Smooth muscle cell (in vitro differentiated cells): ENCODE results near the gene MIA3. TPM values are rescaled to one million over a fixed set of nuclear protein-coding genes. Genes with fewer than 3 reads are reported as not detected.
A peak's percentile ranks its signal among the peaks of the same experiment; 100 is the strongest.

Source experiments
- DNase-seq: peaks from one replicate; lab custom pipeline; 2025; ENCODE audit not compliant: unreplicated experiment; lab: John Stamatoyannopoulos, UW
- H2AFZ ChIP-seq: fragments of 200-600 bp; sonication (generic); 2 replicates; pipeline ENCODE4 v1.6.0; 2016; ENCODE audit warnings: antibody characterized with exemption, low read depth, mild to moderate bottlenecking
- H3F3A ChIP-seq: fragments of 200-600 bp; sonication (generic); 2 replicates; pipeline ENCODE4 v1.6.0; 2017; ENCODE audit warnings: antibody characterized with exemption, low read depth
- H3K27ac ChIP-seq: fragments of 200-600 bp; sonication (generic); 2 replicates; pipeline ENCODE4 v1.5.1; 2016; ENCODE audit warnings: low read depth, mild to moderate bottlenecking
- H3K27me3 ChIP-seq: fragments of 200-600 bp; sonication (generic); 2 replicates; pipeline ENCODE4 v1.6.1; 2016; ENCODE audit warnings: low read depth, mild to moderate bottlenecking
- H3K36me3 ChIP-seq: fragments of 200-600 bp; sonication (generic); 2 replicates; pipeline ENCODE4 v1.5.1; 2016; ENCODE audit warnings: low read depth
- H3K4me1 ChIP-seq: fragments of 200-600 bp; sonication (generic); 2 replicates; pipeline ENCODE4 v1.5.1; 2016; ENCODE audit warnings: low read depth
- H3K4me2 ChIP-seq: fragments of 200-600 bp; sonication (generic); 2 replicates; pipeline ENCODE4 v1.6.0; 2016; ENCODE audit warnings: mild to moderate bottlenecking
- H3K4me3 ChIP-seq: fragments of 200-600 bp; sonication (generic); 2 replicates; pipeline ENCODE4 v1.5.1; 2016; ENCODE audit warnings: mild to moderate bottlenecking
- H3K79me2 ChIP-seq: fragments of 200-600 bp; sonication (generic); 2 replicates; pipeline ENCODE4 v1.6.0; 2016; ENCODE audit warnings: low read depth, mild to moderate bottlenecking
- H3K9ac ChIP-seq: fragments of 200-600 bp; sonication (generic); 2 replicates; pipeline ENCODE4 v1.6.0; 2016; ENCODE audit warnings: low read depth
- H3K9me3 ChIP-seq: fragments of 200-600 bp; sonication (generic); replicated peaks from 2 replicates; pipeline ENCODE4 v1.5.1; 2016; ENCODE audit warnings: low read depth
- H4K20me1 ChIP-seq: fragments of 200-600 bp; sonication (generic); 2 replicates; pipeline ENCODE4 v1.6.0; 2016; ENCODE audit warnings: low read depth
- WGBS: methylation state at CpG from one replicate; pipeline ENCODE4 v1.1.7; 2016; ENCODE audit warnings: low lambda C conversion rate; 5-methylcytosine and 5-hydroxymethylcytosine counted together
- polyA plus RNA-seq: library from polyadenylated mRNA; unstranded; fragments of >200 nt; fragmentation: Nextera tagmentation; extraction: Ambion mirVana; gene quantifications from 2 replicates; pipeline ENCODE4 v1.2.1, GENCODE V29; 2016
- total RNA-seq: library from RNA; depleted of rRNA; stranded (reverse); fragments of >200 nt; gene quantifications from 2 replicates; pipeline ENCODE4 v1.2.3, GENCODE V29; 2014
- TF ChIP-seq, protein P1 (sequence below): fragments of 200-600 bp; sonication (generic); IDR thresholded peaks from 2 replicates; pipeline ENCODE4 v1.5.1; 2017; ENCODE audit warnings: borderline replicate concordance, mild to moderate bottlenecking, antibody characterized with exemption; ENCODE audit not compliant: insufficient read depth, poor library complexity, severe bottlenecking

Gene MIA3
- total and polyA plus RNA-seq, 2 experiments from 2014 or later: 56.8 to 64.0 TPM

DNA sequence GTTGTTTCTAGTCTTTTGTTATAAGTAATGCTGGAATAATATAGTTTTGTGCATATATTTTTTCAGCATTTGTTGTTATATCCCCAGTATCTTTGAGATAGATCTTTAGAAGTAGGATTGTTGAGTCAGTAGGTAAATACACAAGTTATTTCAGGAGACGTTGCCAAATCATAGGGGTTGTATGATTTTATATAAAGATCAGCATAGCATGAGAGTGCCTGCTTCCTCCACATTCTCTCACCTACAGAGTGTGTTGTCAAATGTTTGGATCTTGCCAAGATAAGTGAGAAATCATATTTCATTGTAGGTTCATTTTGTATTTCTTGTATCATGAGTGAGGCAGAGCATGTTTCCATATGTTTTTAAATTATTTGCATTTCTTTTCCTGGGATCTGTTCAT lies 24.6 kb downstream of the MIA3 start:
- H3K4me1 ChIP-seq: peaks cover 9% of the 10 kb centered on the region
- no peak overlapping the region for H3K9ac ChIP-seq
- H3K27me3 ChIP-seq: no peaks in the 10 kb centered on the region
- WGBS: 96% methylated on average over 1 of the region's 1 CpG
- no peaks in the 10 kb centered on the region for H3K9me3 ChIP-seq
- no peaks in the 10 kb centered on the region for H3F3A ChIP-seq
- no peak overlapping the region for H3K4me2 ChIP-seq
- H3K4me3 ChIP-seq: no peak overlapping the region
- TF ChIP-seq, protein P1, sequence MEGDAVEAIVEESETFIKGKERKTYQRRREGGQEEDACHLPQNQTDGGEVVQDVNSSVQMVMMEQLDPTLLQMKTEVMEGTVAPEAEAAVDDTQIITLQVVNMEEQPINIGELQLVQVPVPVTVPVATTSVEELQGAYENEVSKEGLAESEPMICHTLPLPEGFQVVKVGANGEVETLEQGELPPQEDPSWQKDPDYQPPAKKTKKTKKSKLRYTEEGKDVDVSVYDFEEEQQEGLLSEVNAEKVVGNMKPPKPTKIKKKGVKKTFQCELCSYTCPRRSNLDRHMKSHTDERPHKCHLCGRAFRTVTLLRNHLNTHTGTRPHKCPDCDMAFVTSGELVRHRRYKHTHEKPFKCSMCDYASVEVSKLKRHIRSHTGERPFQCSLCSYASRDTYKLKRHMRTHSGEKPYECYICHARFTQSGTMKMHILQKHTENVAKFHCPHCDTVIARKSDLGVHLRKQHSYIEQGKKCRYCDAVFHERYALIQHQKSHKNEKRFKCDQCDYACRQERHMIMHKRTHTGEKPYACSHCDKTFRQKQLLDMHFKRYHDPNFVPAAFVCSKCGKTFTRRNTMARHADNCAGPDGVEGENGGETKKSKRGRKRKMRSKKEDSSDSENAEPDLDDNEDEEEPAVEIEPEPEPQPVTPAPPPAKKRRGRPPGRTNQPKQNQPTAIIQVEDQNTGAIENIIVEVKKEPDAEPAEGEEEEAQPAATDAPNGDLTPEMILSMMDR: no peak
- peaks cover 3% of the 10 kb centered on the region for H3K36me3 ChIP-seq
- H4K20me1 ChIP-seq: no peaks in the 10 kb centered on the region
- peaks cover 14% of the 10 kb centered on the region for H3K79me2 ChIP-seq
- no peak overlapping the region for H2AFZ ChIP-seq
- DNase-seq: no peak
- H3K27ac ChIP-seq: no peak overlapping the region

DNA sequence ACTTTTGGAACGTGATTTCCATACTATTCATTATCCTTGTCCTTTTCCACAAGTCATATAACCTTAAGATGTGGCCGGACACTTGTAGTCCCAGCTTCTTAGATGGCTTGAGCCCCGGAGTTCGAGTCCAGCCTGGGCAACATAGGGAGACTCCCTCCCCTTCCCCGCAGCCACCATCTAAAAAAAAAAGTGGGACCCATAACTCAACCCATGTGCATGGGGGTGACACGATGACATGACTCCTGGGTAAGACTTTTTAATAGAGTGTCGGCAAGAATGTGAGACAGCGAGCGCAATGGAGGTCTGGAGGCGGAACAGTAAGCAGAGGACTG lies 25.7 kb downstream of the MIA3 start:
- TF ChIP-seq, protein P1: no peak
- Histone ChIP-seq H3F3A (no peaks in the 10 kb centered on the region), H3K4me3 (peak overlapping the region; percentile 95), H3K4me2 (peak overlapping the region; percentile 92), H2AFZ (peak overlapping the region; percentile 93), H3K36me3 (peaks cover 3% of the 10 kb centered on the region), H3K9ac (peak overlapping the region; percentile 97), H4K20me1 (no peaks in the 10 kb centered on the region), H3K27ac (peak overlapping the region; percentile 95), H3K27me3 (no peaks in the 10 kb centered on the region), H3K4me1 (peaks cover 9% of the 10 kb centered on the region), H3K79me2 (peaks cover 14% of the 10 kb centered on the region), H3K9me3 (no peaks in the 10 kb centered on the region)
- 22% methylated on average over 10 of the region's 10 CpGs for WGBS
- DNase-seq: no peak

DNA sequence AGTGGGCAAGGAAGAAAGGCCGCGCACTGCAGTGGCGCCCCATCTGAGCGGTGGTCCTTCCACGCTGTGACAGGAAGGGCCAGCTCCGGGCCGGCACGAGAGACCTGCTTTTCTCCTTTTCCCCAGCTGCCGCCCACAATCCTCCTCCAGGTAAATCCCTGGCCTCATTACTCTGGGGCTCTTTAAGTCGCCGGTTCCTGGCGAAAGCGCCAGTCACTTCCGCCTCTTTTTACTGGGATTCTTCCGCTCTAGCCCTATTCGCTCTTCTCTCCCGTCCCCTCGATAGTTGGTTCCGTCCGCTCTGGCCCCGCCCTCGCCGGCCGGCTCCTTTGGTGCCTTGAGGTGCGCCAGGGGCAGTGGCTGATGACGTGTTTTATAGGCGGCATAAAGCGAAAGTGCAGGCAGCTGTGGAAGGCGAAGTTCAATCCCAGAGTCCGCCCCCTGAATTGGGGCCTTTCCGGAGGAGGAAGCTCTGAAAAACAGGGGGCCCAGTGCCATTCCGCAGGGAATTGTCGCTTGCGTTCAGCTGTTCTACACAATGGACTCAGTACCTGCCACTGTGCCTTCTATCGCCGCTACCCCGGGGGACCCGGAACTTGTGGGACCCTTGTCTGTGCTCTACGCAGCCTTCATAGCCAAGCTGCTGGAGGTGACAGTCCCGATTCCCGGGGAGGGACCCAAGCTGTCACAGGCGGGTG lies 26.2 kb downstream of the MIA3 start:
- H3K9me3 ChIP-seq: no peaks in the 10 kb centered on the region
- H3F3A ChIP-seq: no peaks in the 10 kb centered on the region
- peak overlapping the region; percentile 97 for H3K9ac ChIP-seq
- peak; percentile 80 for DNase-seq
- H3K4me2 ChIP-seq: peak overlapping the region; percentile 92
- H3K4me3 ChIP-seq: peak overlapping the region; percentile 95
- H3K4me1 ChIP-seq: peaks cover 9% of the 10 kb centered on the region
- WGBS: 2% methylated on average over 42 of the region's 42 CpGs
- H3K79me2 ChIP-seq: peaks cover 14% of the 10 kb centered on the region
- peaks cover 3% of the 10 kb centered on the region for H3K36me3 ChIP-seq
- H4K20me1 ChIP-seq: no peaks in the 10 kb centered on the region
- peak overlapping the region; percentile 93 for H2AFZ ChIP-seq
- TF ChIP-seq, protein P1: no peak
- peak overlapping the region; percentile 95 for H3K27ac ChIP-seq
- H3K27me3 ChIP-seq: no peaks in the 10 kb centered on the region

DNA sequence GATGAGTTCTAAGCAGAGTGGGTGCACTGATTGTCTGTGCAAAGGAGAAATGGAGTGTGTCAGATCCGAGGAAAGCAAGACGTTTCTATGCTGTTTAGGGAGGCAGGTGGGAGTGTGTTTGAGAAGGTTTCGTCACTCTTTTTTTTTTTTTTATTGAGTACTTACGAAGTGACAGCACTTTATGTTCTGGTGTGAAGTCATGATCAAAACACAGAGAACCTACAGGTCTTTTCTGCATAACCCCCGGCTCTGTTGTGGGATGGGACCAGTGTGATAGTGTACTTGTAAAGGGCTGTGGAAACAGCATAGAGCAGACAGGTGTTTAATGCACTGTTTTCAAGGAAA lies 26.7 kb downstream of the MIA3 start:
- no peak for DNase-seq
- peak overlapping the region; percentile 95 for H3K27ac ChIP-seq
- H3K4me3 ChIP-seq: peak overlapping the region; percentile 95
- H3K4me1 ChIP-seq: peaks cover 9% of the 10 kb centered on the region
- H3K27me3 ChIP-seq: no peaks in the 10 kb centered on the region
- H3K9ac ChIP-seq: peak overlapping the region; percentile 97
- no peaks in the 10 kb centered on the region for H4K20me1 ChIP-seq
- H3K36me3 ChIP-seq: peaks cover 3% of the 10 kb centered on the region
- no peaks in the 10 kb centered on the region for H3F3A ChIP-seq
- WGBS: 27% methylated on average over 5 of the region's 5 CpGs
- H3K79me2 ChIP-seq: peaks cover 14% of the 10 kb centered on the region
- peak overlapping the region; percentile 93 for H2AFZ ChIP-seq
- H3K4me2 ChIP-seq: peak overlapping the region; percentile 92
- no peaks in the 10 kb centered on the region for H3K9me3 ChIP-seq
- TF ChIP-seq, protein P1: no peak
